Bronchial epithelial cell (primary cell): ENCODE results near the gene TMEM183A. TPM values are rescaled to one million over a fixed set of nuclear protein-coding genes. Genes with fewer than 3 reads are reported as not detected.
"Not testable (repeated sequence)": the region's sequence is repeated elsewhere in the genome, so short reads cannot be mapped to it uniquely, and the experiment has no call there.

Source experiments
- DNase-seq: peaks from one replicate; pipeline ENCODE4 v3.0.0-alpha.2; 2010; ENCODE audit warnings: low read depth
- FAIRE-seq: peaks from 2 replicates; lab custom pipeline; 2011; peaks lifted over from hg19 to GRCh38; lab: Jason Lieb, UNC
- H3K27me3 ChIP-seq: 2 replicates; pipeline ENCODE4 v1.5.1; 2011; ENCODE audit warnings: low read length; ENCODE audit not compliant: control insufficient read depth, insufficient read depth
- H3K36me3 ChIP-seq: 2 replicates; pipeline ENCODE4 v1.5.1; 2011; ENCODE audit warnings: low read length; ENCODE audit not compliant: control insufficient read depth, insufficient read depth
- H3K4me3 ChIP-seq: 2 replicates; pipeline ENCODE4 v1.5.1; 2011; ENCODE audit warnings: mild to moderate bottlenecking, low read depth, low read length, control low read depth
- CTCF ChIP-seq: IDR thresholded peaks from 2 replicates; pipeline ENCODE4 v1.5.1; 2011; ENCODE audit warnings: mild to moderate bottlenecking, moderate library complexity, low read length, control low read depth, inconsistent platforms; ENCODE audit not compliant: insufficient read depth, severe bottlenecking
- total RNA-seq: library from RNA; depleted of rRNA; stranded (reverse); fragments of >200 nt; gene quantifications from 2 replicates; pipeline ENCODE4 v1.2.1, GENCODE V29; 2014

Gene TMEM183A
- total RNA-seq, 1 donor from 2014 or later = 126 TPM

DNA sequence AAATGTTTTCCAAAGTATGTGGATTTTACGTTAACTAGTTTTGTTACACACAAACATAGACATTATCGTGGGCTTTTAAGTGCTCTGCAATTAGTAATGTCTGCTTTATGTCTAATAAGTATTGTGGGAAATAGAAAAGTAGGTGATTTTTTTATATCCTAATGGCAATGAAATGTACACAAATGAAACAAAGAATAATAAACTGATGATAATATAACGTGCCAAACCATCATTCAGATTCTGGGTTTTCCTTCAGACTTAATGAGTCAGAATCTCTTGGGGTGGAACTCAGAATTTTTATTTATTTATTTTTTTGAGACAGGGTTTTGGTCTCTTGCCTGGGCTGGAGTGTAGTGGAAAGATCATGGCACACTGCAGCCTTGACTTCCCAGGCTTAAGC lies 2.0 kb downstream of the TMEM183A start:
- FAIRE-seq = no peak
- no peak for TF ChIP-seq CTCF
- peaks cover 4% of the 10 kb centered on the region for H3K36me3 ChIP-seq
- no peak for DNase-seq
- no peaks in the 10 kb centered on the region for H3K27me3 ChIP-seq
- no peak overlapping the region for H3K4me3 ChIP-seq

- Histone ChIP-seq H3K36me3 (peaks cover 11% of the 10 kb centered on the region), H3K27me3 (no peaks in the 10 kb centered on the region), H3K4me3 (no peak overlapping the region)
- FAIRE-seq (no peak), DNase-seq (no peak)
- no peak for TF ChIP-seq CTCF
Observed at GRCh38 chr1:203011582-203011981, 4.4 kb downstream of the TMEM183A start.

GRCh38 chr1:203017061-203017460 lies 9.9 kb downstream of the TMEM183A start:
- no peak for FAIRE-seq
- no peak overlapping the region for H3K4me3 ChIP-seq
- no peak for TF ChIP-seq CTCF
- no peak for DNase-seq
- H3K27me3 ChIP-seq = no peaks in the 10 kb centered on the region
- H3K36me3 ChIP-seq = peaks cover 24% of the 10 kb centered on the region

DNA sequence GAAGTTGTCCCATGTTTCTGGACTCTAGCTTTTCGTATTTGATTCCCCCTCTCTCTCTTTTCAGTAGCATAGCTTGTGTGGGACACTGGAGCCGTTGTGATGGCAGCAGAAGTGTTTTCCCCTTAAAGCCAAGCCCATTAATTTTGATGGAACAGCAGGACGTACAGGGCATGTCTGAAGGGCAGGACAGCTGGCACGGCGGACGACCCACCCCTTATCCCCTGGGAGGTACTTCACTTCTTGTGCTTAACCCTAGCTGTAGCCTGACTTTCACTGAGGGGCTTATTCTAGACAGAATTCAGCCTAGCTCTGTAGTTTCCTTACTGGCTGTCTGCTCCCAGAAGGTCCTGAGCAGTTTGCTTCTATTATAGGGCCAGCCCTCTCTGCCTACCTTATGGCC lies 10.5 kb downstream of the TMEM183A start:
- TF ChIP-seq CTCF = no peak
- DNase-seq = no peak
- Histone ChIP-seq H3K4me3 (no peak overlapping the region), H3K36me3 (peaks cover 22% of the 10 kb centered on the region), H3K27me3 (no peaks in the 10 kb centered on the region)
- FAIRE-seq = no peak

DNA sequence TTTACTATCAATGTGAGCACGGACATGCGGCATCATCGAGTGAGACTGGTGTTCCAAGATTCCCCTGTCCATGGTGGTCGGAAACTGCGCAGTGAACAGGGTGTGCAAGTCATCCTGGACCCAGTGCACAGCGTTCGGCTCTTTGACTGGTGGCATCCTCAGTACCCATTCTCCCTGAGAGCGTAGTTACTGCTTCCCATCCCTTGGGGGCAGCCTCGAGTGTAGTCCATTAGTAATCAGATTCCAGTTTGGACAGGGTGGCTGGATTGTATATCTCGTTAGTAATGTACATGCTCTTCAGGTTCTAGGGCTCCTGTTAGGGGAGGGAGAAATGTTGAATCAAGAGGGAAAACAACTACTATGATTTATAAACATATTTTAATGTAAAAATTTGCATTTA lies 15.7 kb downstream of the TMEM183A start:
- not testable (repeated sequence) for H3K27me3 ChIP-seq, DNase-seq, H3K4me3 ChIP-seq
- peaks cover 12% of the 10 kb centered on the region for H3K36me3 ChIP-seq
- peak; percentile 43 for FAIRE-seq

DNA sequence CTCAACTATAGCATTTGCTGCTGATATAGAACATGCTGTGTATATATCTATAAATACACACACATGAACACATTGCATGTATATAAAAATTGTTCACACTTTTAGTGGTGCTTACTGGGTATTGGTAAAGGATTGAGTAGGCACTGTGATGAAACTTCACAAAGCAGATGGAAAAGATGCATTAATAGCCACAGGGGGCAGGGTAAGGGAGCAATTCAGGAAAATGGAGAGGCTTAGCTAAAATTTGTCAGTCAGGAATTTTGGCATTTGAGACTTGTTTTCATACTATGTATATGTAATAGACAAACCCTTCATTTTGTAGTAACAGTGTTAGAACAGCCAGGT lies 18.5 kb downstream of the TMEM183A start:
- FAIRE-seq = no peak
- no peaks in the 10 kb centered on the region for H3K27me3 ChIP-seq
- H3K4me3 ChIP-seq = peak overlapping the region; percentile 47
- H3K36me3 ChIP-seq = peaks cover 4% of the 10 kb centered on the region
- no peak for DNase-seq
- TF ChIP-seq CTCF = no peak
